Loucy (cell line): ENCODE measurements around the gene BIRC2.
"Not testable (repeated sequence)": the region's sequence is repeated elsewhere in the genome, so short reads cannot be mapped to it uniquely, and the experiment has no call there.

Experiments used
- H2AFZ ChIP-seq: fragments of 200-600 bp; sonication (generic); 2 replicates; pipeline ENCODE4 v1.6.0; 2016; ENCODE audit warnings: antibody characterized with exemption, mild to moderate bottlenecking, low read length, moderate library complexity
- H3F3A ChIP-seq: fragments of 200-600 bp; 2 replicates; pipeline ENCODE4 v1.6.0; 2016; ENCODE audit warnings: antibody characterized with exemption, low read depth, mild to moderate bottlenecking
- H3K27me3 ChIP-seq: fragments of 200-600 bp; sonication (generic); 2 replicates; pipeline ENCODE4 v1.6.1; 2014; ENCODE audit warnings: low read length, mild to moderate bottlenecking; ENCODE audit not compliant: insufficient read depth, poor library complexity, severe bottlenecking
- H3K36me3 ChIP-seq: fragments of 200-600 bp; sonication (generic); 2 replicates; pipeline ENCODE4 v1.6.1; 2016; ENCODE audit warnings: low read length; ENCODE audit not compliant: insufficient read depth
- H3K4me1 ChIP-seq: fragments of 200-600 bp; sonication (generic); 2 replicates; pipeline ENCODE4 v1.5.1; 2014; ENCODE audit warnings: low read length, mild to moderate bottlenecking; ENCODE audit not compliant: insufficient read depth, poor library complexity, severe bottlenecking
- H3K4me2 ChIP-seq: fragments of 200-600 bp; sonication (generic); 2 replicates; pipeline ENCODE4 v1.6.0; 2014; ENCODE audit warnings: antibody characterized with exemption, low read length, low read depth, mild to moderate bottlenecking; ENCODE audit not compliant: poor library complexity, severe bottlenecking
- H3K4me3 ChIP-seq: fragments of 200-600 bp; sonication (generic); 2 replicates; pipeline ENCODE4 v1.5.1; 2014; ENCODE audit warnings: low read length, mild to moderate bottlenecking, mixed read lengths; ENCODE audit not compliant: poor library complexity, severe bottlenecking
- H3K79me2 ChIP-seq: fragments of 200-600 bp; sonication (generic); 2 replicates; pipeline ENCODE4 v1.6.1; 2014; ENCODE audit warnings: low read length; ENCODE audit not compliant: insufficient read depth
- H3K9ac ChIP-seq: fragments of 200-600 bp; sonication (generic); 2 replicates; pipeline ENCODE4 v1.6.0; 2014; ENCODE audit warnings: mild to moderate bottlenecking, low read depth, low read length, moderate library complexity; ENCODE audit not compliant: poor library complexity, severe bottlenecking
- H3K9me2 ChIP-seq: fragments of 200-600 bp; sonication (generic); replicated peaks from 2 replicates; pipeline ENCODE4 v1.6.1; 2016; ENCODE audit warnings: low read depth, low read length, mixed read lengths
- H3K9me3 ChIP-seq: fragments of 200-600 bp; sonication (generic); 2 replicates; pipeline ENCODE4 v1.6.1; 2014; ENCODE audit warnings: mild to moderate bottlenecking, antibody characterized with exemption, low read length, low read depth; ENCODE audit not compliant: insufficient read depth
- H4K20me1 ChIP-seq: fragments of 200-600 bp; sonication (generic); 2 replicates; pipeline ENCODE4 v1.6.0; 2014; ENCODE audit warnings: antibody characterized with exemption, low read length, mild to moderate bottlenecking; ENCODE audit not compliant: insufficient read depth, poor library complexity, severe bottlenecking
- EZH2phosphoT487 ChIP-seq: fragments of 200-600 bp; IDR thresholded peaks from 2 replicates; pipeline ENCODE4 v1.6.1; 2018; ENCODE audit warnings: antibody characterized with exemption, mild to moderate bottlenecking, moderate library complexity, borderline replicate concordance
- TF ChIP-seq, protein P1 (sequence below): fragments of 200-600 bp; sonication (generic); conservative IDR thresholded peaks from 2 replicates; pipeline ENCODE4 v1.5.1; 2014; ENCODE audit warnings: mild to moderate bottlenecking, antibody characterized with exemption, low read length

The BIRC2 gene

DNA sequence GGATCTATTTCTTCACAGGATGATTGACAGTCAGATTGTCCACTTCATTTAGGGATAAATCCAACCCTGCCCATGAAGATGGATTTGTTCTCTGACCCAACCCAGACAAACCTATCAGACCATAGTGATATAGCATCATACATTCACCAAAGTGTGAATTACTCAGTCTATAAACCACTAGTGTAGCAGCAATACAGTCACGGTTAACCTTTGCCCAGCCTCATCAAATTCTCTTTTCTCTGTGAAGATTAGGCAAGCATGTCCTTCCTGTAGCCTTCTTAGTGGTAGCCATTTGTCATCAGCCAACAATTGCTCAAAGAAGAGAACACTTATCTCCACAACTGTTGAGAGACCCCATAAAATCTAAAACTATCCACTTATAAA is 14.4 kb upstream of the BIRC2 start:
- Histone ChIP-seq H3K36me3 (peaks cover 24% of the 10 kb centered on the region; the same call in 1 of the 2 replicates), H3K4me2 (no peak overlapping the region), H3K27me3 (no peaks in the 10 kb centered on the region), H3K9me2 (no peaks in the 10 kb centered on the region), H4K20me1 (no peaks in the 10 kb centered on the region), H3F3A (no peaks in the 10 kb centered on the region), H3K4me1 (no peaks in the 10 kb centered on the region), H2AFZ (no peak overlapping the region), H3K79me2 (no peaks in the 10 kb centered on the region), H3K9ac (no peak overlapping the region), H3K9me3 (no peaks in the 10 kb centered on the region), H3K4me3 (no peak overlapping the region)
- TF ChIP-seq, protein P1, sequence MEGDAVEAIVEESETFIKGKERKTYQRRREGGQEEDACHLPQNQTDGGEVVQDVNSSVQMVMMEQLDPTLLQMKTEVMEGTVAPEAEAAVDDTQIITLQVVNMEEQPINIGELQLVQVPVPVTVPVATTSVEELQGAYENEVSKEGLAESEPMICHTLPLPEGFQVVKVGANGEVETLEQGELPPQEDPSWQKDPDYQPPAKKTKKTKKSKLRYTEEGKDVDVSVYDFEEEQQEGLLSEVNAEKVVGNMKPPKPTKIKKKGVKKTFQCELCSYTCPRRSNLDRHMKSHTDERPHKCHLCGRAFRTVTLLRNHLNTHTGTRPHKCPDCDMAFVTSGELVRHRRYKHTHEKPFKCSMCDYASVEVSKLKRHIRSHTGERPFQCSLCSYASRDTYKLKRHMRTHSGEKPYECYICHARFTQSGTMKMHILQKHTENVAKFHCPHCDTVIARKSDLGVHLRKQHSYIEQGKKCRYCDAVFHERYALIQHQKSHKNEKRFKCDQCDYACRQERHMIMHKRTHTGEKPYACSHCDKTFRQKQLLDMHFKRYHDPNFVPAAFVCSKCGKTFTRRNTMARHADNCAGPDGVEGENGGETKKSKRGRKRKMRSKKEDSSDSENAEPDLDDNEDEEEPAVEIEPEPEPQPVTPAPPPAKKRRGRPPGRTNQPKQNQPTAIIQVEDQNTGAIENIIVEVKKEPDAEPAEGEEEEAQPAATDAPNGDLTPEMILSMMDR: no peak
- no peak for TF ChIP-seq EZH2phosphoT487

DNA sequence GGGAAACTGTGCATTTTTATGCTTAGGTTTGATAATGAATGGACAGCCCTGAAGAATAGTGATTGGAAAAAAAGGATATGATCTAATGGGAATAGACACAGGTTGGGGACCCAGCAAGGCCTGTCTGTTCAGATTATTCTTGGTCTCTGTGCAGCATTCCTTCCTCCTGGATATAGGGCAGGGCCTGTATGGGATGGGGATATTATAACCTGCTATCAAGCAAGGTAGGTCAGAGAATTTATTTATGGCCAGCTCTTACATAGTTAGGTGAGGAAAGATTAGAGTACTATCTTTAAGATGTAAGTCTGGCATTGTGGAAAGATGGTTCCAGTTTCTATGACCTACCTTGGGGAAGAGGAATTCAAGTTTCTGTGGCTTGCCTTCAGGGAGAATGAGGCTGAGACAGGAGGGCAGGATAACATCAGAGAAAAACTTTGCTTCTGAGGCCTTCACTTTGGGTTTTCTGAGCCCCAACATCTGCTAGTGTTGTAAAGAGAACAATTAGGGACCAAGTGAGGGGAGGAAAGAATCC is 8.5 kb upstream of the BIRC2 start:
- no peak overlapping the region for H3K4me3 ChIP-seq
- no peaks in the 10 kb centered on the region for H3K79me2 ChIP-seq
- H3K4me2 ChIP-seq: no peak overlapping the region
- H3K36me3 ChIP-seq: peaks cover 8% of the 10 kb centered on the region; the same call in 1 of the 2 replicates
- no peaks in the 10 kb centered on the region for H3K9me2 ChIP-seq
- no peaks in the 10 kb centered on the region for H3K9me3 ChIP-seq
- H2AFZ ChIP-seq: no peak overlapping the region
- no peak overlapping the region for H3K9ac ChIP-seq
- H3F3A ChIP-seq: peaks cover 4% of the 10 kb centered on the region; the same call in 1 of the 2 replicates
- TF ChIP-seq, protein P1: no peak
- no peak for TF ChIP-seq EZH2phosphoT487
- H3K4me1 ChIP-seq: peaks cover 16% of the 10 kb centered on the region
- no peaks in the 10 kb centered on the region for H4K20me1 ChIP-seq
- H3K27me3 ChIP-seq: no peaks in the 10 kb centered on the region

DNA sequence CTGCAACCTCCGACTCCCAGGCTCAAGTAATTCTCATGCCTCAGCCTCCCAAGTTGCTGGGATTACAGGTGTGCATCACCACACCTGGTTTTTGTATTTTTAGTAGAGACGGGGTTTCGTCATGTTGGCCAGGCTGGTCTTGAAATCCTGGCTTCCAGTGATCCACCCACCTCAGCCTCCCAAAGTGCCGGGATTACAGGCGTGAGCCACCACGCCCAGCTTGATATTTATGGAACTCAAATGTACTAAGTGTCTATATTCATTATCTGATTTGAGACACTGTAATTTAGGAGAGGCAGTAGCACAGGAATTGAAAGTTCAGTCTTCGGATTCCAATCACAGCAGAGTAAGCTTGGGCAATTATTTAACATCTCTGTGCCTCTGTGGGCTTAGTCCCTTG is 5.7 kb upstream of the BIRC2 start:
- peaks cover 14% of the 10 kb centered on the region for H3K79me2 ChIP-seq

DNA sequence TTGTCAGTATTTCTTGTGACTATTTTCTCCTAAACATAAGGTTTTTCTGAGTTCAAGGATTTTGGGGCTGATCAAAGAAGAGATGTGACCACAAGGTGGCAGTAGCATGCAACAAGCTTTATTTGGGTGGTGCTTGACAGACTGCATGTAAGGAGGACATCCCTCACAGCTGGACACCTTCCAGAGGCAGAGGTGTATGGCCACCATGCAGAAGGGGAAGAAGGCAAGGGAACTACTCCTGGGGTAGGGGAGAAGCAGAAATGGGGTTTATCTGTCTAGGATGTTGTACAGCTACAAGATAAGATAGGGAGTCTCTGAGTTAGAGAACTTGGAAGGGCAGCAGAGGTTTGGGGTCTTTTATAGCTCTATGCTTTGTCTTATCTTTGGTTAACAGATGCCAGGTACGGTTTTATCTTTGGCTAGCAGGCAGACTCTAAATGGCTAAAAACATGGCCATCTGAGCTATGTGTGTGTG is 5.1 kb upstream of the BIRC2 start:
- no peak for TF ChIP-seq EZH2phosphoT487
- TF ChIP-seq, protein P1: peak; percentile 94

More for the DNA sequence above, 5.7 kb upstream of the BIRC2 start:
- peak overlapping the region; percentile 33 for H3K4me2 ChIP-seq
- H4K20me1 ChIP-seq, H3F3A ChIP-seq, H3K36me3 ChIP-seq, H2AFZ ChIP-seq, H3K9me2 ChIP-seq, H3K9me3 ChIP-seq, H3K27me3 ChIP-seq: not testable (repeated sequence)
- peak overlapping the region; percentile 46 for H3K9ac ChIP-seq
- H3K4me1 ChIP-seq: peaks cover 23% of the 10 kb centered on the region
- peak overlapping the region; percentile 4 for H3K4me3 ChIP-seq

More for the DNA sequence above, 5.1 kb upstream of the BIRC2 start:
- H3K4me1 ChIP-seq: peaks cover 23% of the 10 kb centered on the region
- peaks cover 19% of the 10 kb centered on the region for H3K79me2 ChIP-seq
- peaks cover 4% of the 10 kb centered on the region; the same call in 1 of the 2 replicates for H3F3A ChIP-seq
- H3K9ac ChIP-seq: peak overlapping the region; percentile 46
- H3K4me3 ChIP-seq: peak overlapping the region; percentile 4
- H4K20me1 ChIP-seq: no peaks in the 10 kb centered on the region
- no peaks in the 10 kb centered on the region for H3K9me3 ChIP-seq
- H2AFZ ChIP-seq: no peak overlapping the region
- H3K36me3 ChIP-seq: peaks cover 8% of the 10 kb centered on the region; the same call in 1 of the 2 replicates
- peak overlapping the region; percentile 33 for H3K4me2 ChIP-seq
- H3K27me3 ChIP-seq: no peaks in the 10 kb centered on the region
- H3K9me2 ChIP-seq: no peaks in the 10 kb centered on the region
